Measurements from ENCODE around the gene TATDN2.
"Not testable (repeated sequence)": the region's sequence is repeated elsewhere in the genome, so short reads cannot be mapped to it uniquely, and the experiment has no call there.

The TATDN2 gene

DNA sequence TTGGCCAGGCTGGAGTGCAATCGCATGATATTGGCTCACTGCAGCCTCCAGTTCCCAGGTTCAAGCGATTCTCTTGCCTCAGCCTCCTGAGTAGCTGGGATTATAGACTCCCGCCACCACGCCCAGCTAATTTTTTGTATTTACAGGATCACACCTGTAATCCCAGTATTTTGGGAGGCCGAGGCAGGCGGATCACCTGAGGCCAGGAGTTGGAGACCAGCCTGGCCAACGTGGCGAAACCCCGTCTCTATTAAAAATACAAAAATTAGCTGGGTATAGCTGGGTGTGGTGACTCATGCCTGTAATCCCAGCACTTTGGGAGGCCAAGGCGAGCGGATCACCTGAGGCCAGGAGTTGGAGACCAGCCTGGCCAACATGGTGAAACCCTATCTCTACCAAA lies 24.2 kb downstream of the TATDN2 start:
- DNase-seq: not testable (repeated sequence)

DNA sequence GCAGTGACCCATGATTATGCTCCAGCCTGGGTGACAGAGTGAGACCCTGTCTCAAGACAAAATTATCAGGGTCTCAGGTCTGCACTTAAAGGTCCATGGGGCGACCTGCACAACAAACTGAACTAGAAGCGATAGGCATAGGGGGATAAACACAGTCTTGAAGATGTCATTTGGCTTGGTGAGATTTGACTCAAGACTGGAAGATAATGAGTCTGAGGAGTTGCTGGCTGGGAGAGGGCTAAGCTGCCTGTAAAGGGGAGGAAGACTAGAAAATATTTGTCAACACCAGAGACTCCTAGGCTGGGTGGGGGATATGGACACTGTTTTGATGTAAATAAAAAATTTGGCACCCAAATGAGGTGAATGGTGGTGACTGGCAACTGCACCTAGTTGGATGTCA lies 24.7 kb downstream of the TATDN2 start:
- no peak for DNase-seq

DNA sequence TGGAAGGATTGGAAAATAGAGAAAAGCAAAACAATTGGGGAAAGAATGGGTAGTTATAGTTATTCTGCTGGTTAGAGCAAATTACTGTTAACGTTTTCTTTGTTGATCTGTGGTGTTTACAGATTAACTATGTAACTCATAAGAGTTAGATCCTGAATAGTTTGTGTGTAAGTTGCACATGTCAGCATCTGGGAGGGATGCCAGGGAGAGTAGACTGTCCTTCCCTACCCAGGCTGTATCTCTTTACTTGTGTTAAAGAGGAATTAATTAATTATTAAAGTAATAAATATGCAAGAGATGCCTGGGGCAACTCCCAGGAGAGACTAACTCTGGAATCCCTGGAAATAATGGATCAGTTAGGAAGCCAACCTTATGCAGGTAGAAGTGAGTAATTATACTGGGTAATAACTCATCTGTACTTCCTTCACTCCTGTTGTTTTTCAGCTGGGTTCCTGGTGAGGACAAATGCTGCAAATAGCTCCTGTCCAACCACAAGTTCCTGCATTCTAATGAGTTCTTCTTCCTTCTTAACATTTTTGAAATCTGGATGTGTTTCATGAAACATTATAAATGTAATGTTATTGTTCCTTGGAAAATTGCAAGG lies 25.5 kb downstream of the TATDN2 start:
- DNase-seq: no peak

DNA sequence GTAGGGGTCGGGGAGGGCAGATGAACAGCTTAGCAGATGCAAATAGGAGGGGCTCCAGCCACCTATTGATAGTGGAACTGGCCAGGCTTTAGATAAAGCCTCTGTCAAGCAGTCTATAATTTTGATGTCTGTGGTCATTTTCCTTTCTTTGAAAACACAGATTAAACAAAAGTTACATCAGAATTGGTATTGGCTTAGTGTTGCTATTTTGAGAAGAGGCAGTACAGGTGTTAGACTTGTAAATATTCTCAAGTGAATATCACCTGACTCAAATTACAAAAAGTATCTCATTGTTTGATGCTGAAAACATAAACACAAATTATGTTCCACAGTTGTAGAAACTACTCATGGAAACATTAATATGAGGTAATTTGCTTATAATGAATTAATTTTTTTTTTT lies 26.3 kb downstream of the TATDN2 start:
- no peak for DNase-seq

- no peak for DNase-seq
These were observed 28.9 kb downstream of the TATDN2 start for GRCh38 chr3:10277115-10277625.

DNA sequence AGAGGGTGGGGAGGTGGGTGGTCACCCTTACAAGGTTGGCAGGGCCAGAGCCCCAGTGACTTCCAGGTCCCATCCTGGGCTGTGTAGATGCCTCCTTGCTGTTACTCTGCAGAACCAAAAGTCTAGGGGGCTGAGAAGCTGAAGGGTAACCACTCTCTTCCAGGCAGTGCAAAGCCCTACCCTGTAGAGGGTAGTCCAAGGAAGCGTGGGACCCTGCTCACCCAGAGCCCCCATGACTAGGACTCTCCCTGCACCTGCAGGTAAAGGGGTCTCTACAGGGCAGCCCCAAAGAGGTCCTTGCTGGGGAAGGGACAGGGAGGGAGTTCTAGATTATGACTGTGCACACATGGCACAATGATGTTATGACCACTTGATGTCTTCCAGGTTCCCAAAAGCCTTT lies 30.2 kb downstream of the TATDN2 start:
- no peak for DNase-seq

DNA sequence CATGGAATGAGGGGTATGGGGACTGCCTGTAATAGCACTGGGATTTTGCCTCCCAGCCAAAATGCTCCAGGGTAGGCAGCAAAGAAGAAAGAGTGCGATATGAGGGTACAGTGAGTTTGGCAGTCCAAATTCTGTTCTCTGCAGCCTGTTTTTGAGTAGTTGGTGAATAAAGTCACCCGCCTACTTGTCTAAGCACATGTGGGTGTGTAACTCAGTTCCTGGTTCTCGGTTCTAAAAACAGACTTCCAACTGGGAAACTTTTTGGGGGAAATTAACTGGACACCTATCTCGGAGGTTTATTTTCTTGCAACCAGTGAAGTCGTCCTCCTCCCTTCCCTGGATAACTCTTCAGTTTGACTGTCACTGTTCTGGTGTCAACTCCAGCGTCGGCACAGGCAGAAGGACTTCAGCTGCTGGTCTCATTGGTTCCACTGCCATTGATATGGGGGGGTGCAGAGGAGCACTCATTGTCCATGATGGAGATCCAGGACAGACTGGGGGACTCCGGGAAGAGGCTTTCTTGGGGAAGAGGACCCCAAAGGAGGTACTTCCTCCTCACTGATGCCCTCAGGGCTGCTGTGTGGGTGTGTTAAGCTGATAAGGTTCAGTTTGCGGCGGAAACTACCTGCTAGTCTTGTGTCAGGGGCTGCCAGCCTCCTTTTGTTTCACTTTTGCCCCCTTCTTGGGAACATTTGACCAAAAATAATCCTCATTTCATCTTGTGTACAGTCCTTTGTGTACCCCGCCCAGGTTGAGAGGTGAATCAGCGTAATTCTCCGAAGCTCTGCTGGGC lies 31.3 kb downstream of the TATDN2 start:
- no peak for DNase-seq

GRCh38 chr3:10280177-10280529 lies 31.9 kb downstream of the TATDN2 start:
- peak; percentile 32 for DNase-seq

DNA sequence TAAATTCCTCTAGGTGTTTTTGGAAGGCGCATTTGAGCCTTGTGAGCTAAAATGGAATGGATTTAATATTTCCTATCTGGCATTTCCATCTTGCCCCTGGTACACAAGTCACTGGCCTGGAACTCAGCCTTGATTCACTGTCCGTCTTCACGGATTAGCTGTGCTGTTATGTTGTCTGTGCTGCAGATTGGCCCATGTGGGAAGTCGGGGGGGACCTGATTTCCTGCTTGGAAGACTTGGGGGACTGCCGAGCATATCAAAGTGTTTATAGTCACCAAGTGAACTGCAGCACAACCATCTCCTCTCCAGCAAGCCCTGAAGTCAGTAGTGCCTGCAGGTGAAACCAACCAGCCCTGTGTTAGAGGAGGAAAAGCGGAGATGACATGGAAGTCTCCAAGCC lies 32.3 kb downstream of the TATDN2 start:
- DNase-seq: no peak

- no peak for DNase-seq
These were observed 33.7 kb downstream of the TATDN2 start for GRCh38 chr3:10281951-10282350.

DNA sequence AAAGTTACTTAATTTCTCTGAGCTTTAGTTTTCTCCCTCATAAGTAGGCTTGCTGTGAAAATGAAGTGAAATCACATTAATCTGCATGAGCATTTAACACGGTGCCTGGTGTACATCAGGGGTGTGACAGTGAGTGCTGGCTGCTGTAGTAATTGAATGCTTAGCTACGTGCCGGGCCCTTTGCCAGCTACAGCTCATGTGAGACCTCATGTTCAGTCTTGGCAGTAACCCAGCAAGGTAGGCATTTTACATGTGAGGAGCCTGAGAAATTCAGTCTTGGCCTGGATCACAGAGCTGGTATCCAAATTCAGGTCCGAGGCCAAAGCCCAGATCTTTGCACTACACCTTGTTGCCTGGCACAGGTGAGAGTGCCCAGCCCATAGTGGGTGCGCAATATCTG lies 35.4 kb downstream of the TATDN2 start:
- DNase-seq: no peak

- DNase-seq: peak; percentile 80
These were observed 36.2 kb downstream of the TATDN2 start for GRCh38 chr3:10284496-10284895.

DNA sequence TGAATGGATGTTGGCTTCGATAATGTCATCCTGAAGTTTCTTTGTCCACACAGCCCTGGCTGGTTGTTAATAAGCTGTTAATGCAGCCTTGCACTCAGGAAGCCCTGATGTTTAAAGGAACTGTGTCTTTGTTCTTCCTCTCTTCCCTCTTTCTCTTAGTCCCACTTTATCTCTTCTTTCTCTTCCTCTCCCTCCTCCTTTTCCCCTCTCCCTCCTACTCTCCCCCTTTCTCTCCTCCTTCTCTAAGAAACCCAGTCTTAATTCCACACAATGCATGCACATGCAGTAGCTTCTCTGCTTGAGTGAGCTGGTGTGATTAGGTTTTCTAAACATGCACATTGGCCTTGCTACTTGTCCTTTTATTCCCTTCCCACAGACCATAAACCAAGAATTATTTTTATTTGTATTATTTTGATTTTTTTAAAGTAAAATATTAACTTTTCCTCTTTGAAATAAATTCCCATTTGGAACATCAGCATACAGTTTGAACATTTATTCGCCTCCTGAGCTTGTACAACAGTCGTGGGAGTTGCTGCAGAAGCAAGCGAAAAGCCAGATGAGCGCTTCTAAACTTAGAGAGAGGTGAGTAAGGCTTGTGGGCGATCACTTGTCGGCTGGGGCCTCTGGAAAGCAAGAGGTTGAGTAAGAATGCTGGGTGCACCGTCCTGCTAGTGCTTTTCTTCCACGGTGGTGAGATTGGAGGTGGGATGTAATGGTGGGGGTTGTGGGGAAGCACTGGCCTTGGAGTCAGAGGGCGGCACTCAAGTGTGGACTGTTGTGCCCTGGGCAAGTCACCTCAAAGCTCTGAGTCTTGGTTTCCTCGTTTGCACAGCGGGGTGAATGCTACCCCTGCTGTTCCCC lies 37.2 kb downstream of the TATDN2 start:
- peak; percentile 41 for DNase-seq

GRCh38 chr3:10286133-10286524 lies 37.9 kb downstream of the TATDN2 start:
- no peak for DNase-seq

GRCh38 chr3:10286596-10287295 lies 38.5 kb downstream of the TATDN2 start:
- peak; percentile 60 for DNase-seq

- DNase-seq: no peak
These were observed 39.8 kb downstream of the TATDN2 start for GRCh38 chr3:10287936-10288574.

DNA sequence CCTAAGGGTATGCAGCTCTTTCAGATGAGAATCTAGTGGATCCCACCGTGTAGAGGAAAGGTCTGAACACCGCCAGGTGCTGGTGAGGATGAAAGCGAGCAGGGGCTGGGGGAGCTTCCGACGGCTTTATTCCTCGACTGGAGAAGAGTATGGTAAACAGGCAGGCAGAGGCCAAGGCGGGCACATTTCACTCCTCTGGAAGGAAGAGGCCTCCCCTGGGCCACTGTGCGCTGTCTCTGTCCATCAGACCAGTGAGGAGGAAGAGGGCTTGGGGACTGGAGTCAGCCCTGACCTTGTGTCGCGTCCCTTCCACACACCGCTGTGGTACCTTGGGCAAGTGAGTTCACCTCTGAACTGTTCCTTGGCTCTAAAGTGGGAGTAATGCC lies 40.3 kb downstream of the TATDN2 start:
- DNase-seq: no peak

- DNase-seq: no peak
These were observed 40.8 kb downstream of the TATDN2 start for GRCh38 chr3:10289077-10289476.

- no peak for DNase-seq
These were observed 41.6 kb downstream of the TATDN2 start for GRCh38 chr3:10289787-10290355.

GRCh38 chr3:10290481-10291176 lies 42.4 kb downstream of the TATDN2 start:
- DNase-seq: no peak

DNA sequence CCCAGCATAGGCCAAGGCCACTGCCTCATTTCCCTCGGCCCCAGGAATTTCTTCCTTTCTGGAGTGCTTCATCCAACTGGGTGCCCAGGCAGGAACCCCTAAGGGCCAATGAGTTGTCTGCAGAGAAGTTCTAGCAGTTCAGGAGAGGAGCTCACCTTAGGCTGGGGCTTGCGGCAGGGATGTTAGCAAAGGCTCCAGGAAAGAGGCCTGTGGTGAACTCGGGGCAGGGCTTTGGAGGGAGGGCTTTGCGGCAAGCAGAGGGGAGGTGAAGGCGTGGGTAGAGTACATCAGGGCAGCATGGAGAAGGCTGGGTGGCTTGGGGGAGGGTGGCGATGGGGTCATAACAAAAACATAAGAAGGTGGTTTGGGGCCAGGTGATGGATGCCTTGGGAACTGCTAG lies 43.4 kb downstream of the TATDN2 start:
- DNase-seq: no peak
